Esophagus squamous epithelium (tissue), 5 donors: ENCODE data around the gene PHC2. TPM values are rescaled to one million over a fixed set of nuclear protein-coding genes. Genes with fewer than 3 reads are reported as not detected.

Experiments
- DNase-seq: peaks from one replicate; lab custom pipeline; 2025; lab: John Stamatoyannopoulos, UW
- H3K27ac ChIP-seq, 4 donors: fragments of 200-600 bp; sonication (generic); one replicate each; pipeline ENCODE4 v1.5.1; 2016 to 2019; ENCODE audit warnings: mild to moderate bottlenecking in 1 of 4
- H3K27me3 ChIP-seq, 4 donors: fragments of 200-600 bp; sonication (generic); 1 replicate in 3 of 4; 2 replicates in 1 of 4; pipeline versions ENCODE4 v1.5.1 to v1.6.0; 2017 to 2021; ENCODE audit warnings: antibody characterized with exemption in 1 of 4
- H3K36me3 ChIP-seq, 3 donors: fragments of 200-600 bp; sonication (generic); one replicate each; pipeline ENCODE4 v1.5.1; 2016 to 2019
- H3K4me1 ChIP-seq, 3 donors: fragments of 200-600 bp; sonication (generic); one replicate each; pipeline ENCODE4 v1.5.1; 2017 to 2019
- H3K4me3 ChIP-seq, 4 donors: fragments of 200-600 bp; sonication (generic); 1 replicate in 3 of 4; 2 replicates in 1 of 4; pipeline ENCODE4 v1.5.1; 2016 to 2019; ENCODE audit warnings: mild to moderate bottlenecking in 2 of 4, moderate library complexity in 1 of 4
- H3K9me3 ChIP-seq, 3 donors: fragments of 200-600 bp; sonication (generic); one replicate each; pipeline ENCODE4 v1.5.1; 2016 to 2019
- POLR2A ChIP-seq, 4 donors: fragments of 450-650 bp; IDR thresholded peaks; one replicate each; pipeline ENCODE4 v1.6.1; 2017; ENCODE audit warnings: antibody characterized with exemption in 4 of 4, mild to moderate bottlenecking in 4 of 4, moderate library complexity in 3 of 4
- WGBS, 2 donors: methylation state at CpG; one replicate each; pipeline ENCODE4 v1.1.5; 2018; 5-methylcytosine and 5-hydroxymethylcytosine counted together
- intact Hi-C: fragments of 100-400 bp; cut with DNase I; formaldehyde crosslinking; loops from one replicate; pipeline ENCODE4 v1.15.0; 2022
- total RNA-seq, 4 donors: library from RNA; depleted of rRNA; stranded (reverse); fragments of >200 nt; gene quantifications; one replicate each; pipeline ENCODE4 v1.1.0, GENCODE V29; 2016
- TF ChIP-seq, protein P1 (sequence below), 6 experiments: fragments of 450-650 bp in 4 of 6; fragments of 200-600 bp in 2 of 6; sonication (generic) in 2 of 6; IDR thresholded peaks; one replicate each; pipeline ENCODE4 v1.5.1; 2016 to 2019; ENCODE audit warnings: antibody characterized with exemption in 6 of 6, mild to moderate bottlenecking in 4 of 6, moderate library complexity in 4 of 6
- donor health status: DM: yes; HTN: yes; CAD: no.

Gene PHC2
- total RNA-seq, 4 donors from 2014 or later, result 27.4 to 92.1 (median 50.6) TPM

DNA sequence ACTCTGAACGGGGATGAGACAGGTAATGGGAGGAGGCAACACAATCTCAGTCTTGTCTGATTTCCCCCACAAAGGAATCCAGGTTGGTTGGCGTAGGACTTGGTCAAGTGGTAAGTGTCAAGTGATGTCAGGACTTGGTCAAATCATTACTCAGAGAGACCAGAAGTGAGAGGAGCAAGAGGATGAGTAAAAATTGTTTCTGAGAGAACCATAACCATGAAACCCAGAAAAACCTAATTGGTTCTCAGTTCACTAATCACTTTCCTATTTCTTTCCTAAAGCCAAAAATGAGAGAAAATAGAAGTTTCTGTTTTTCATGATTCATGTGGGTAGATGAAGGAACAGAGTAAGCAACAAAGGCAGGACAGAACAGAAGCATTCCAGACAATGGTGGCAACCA, 5.0 kb downstream of the PHC2 start:
- no peak for DNase-seq
- Histone ChIP-seq H3K4me3 (no peak overlapping the region), H3K36me3 (no peaks in the 10 kb centered on the region)

DNA sequence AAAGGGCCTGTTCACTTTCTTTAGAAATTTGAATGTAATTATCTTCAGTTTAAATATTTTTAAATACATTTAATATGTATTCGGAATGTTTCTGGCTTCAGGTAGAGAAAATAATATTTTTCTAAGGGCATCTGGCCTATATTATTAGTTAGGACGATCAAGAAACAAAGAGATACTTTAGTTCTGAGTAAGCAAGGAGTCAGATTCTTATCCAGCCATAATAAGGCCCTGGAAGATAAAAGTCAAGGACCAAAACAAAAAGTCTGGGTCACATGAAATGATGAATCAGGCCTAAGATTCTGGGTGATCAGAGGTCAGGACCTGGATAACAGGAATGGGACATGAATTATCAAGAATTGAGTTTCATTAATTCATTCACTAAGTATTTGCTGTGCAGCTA, 6.3 kb downstream of the PHC2 start:
- intact Hi-C loops, result no loop called here
- no peaks in the 10 kb centered on the region for H3K36me3 ChIP-seq
- no peaks in the 10 kb centered on the region for H3K27me3 ChIP-seq
- TF ChIP-seq POLR2A (IDR thresholded peaks at IDR 0.05), result no peak
- TF ChIP-seq, protein P1, sequence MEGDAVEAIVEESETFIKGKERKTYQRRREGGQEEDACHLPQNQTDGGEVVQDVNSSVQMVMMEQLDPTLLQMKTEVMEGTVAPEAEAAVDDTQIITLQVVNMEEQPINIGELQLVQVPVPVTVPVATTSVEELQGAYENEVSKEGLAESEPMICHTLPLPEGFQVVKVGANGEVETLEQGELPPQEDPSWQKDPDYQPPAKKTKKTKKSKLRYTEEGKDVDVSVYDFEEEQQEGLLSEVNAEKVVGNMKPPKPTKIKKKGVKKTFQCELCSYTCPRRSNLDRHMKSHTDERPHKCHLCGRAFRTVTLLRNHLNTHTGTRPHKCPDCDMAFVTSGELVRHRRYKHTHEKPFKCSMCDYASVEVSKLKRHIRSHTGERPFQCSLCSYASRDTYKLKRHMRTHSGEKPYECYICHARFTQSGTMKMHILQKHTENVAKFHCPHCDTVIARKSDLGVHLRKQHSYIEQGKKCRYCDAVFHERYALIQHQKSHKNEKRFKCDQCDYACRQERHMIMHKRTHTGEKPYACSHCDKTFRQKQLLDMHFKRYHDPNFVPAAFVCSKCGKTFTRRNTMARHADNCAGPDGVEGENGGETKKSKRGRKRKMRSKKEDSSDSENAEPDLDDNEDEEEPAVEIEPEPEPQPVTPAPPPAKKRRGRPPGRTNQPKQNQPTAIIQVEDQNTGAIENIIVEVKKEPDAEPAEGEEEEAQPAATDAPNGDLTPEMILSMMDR (IDR thresholded peaks at IDR 0.05), result no peak
- H3K4me1 ChIP-seq, result peaks cover 0 to 32% (median 17%) of the 10 kb centered on the region in 3 donors
- no peak for DNase-seq
- 58 to 71% methylated on average over 2 of the region's 2 CpGs for WGBS, 2 donors
- H3K9me3 ChIP-seq, result no peaks in the 10 kb centered on the region
- H3K27ac ChIP-seq, result no peak overlapping the region
- no peak overlapping the region for H3K4me3 ChIP-seq

More for the DNA sequence above, 5.0 kb downstream of the PHC2 start:
- Histone ChIP-seq H3K27ac (no peak overlapping the region), H3K9me3 (no peaks in the 10 kb centered on the region), H3K27me3 (no peaks in the 10 kb centered on the region), H3K4me1 (peaks cover 0 to 39% (median 21%) of the 10 kb centered on the region in 3 donors)
- 81 to 85% methylated on average over 2 of the region's 2 CpGs for WGBS, 2 donors
- intact Hi-C loops, result no loop called here
- TF ChIP-seq POLR2A (IDR thresholded peaks at IDR 0.05), result no peak
- TF ChIP-seq, protein P1 (IDR thresholded peaks at IDR 0.05), result no peak

DNA sequence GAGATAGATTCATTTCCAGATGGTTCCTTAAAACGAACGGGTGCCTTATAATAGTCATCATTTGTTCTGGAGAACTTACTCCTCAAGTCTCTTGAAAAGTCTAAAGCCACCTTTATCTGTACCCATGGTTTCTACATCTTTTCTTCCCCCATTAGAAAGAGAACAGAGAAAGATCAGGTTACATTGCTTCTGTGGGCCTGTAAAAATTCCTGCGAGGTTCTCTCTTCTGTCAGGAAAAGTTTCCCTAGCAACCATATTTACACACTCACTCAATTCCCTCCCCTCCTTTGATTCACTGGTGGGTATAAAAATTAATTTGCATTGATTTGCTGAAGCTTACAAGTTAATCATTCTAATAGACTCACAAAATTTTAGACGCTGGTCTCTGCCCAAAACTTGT, 6.7 kb downstream of the PHC2 start:
- Histone ChIP-seq H3K27ac (no peak overlapping the region), H3K4me1 (peaks cover 0 to 28% (median 13%) of the 10 kb centered on the region in 3 donors), H3K27me3 (no peaks in the 10 kb centered on the region), H3K9me3 (no peaks in the 10 kb centered on the region), H3K36me3 (no peaks in the 10 kb centered on the region), H3K4me3 (no peak overlapping the region)
- intact Hi-C loops, result no loop called here
- 89% methylated on average over 4 of the region's 4 CpGs for WGBS, 2 donors
- TF ChIP-seq POLR2A (IDR thresholded peaks at IDR 0.05), result no peak
- TF ChIP-seq, protein P1 (IDR thresholded peaks at IDR 0.05), result no peak
- no peak for DNase-seq

DNA sequence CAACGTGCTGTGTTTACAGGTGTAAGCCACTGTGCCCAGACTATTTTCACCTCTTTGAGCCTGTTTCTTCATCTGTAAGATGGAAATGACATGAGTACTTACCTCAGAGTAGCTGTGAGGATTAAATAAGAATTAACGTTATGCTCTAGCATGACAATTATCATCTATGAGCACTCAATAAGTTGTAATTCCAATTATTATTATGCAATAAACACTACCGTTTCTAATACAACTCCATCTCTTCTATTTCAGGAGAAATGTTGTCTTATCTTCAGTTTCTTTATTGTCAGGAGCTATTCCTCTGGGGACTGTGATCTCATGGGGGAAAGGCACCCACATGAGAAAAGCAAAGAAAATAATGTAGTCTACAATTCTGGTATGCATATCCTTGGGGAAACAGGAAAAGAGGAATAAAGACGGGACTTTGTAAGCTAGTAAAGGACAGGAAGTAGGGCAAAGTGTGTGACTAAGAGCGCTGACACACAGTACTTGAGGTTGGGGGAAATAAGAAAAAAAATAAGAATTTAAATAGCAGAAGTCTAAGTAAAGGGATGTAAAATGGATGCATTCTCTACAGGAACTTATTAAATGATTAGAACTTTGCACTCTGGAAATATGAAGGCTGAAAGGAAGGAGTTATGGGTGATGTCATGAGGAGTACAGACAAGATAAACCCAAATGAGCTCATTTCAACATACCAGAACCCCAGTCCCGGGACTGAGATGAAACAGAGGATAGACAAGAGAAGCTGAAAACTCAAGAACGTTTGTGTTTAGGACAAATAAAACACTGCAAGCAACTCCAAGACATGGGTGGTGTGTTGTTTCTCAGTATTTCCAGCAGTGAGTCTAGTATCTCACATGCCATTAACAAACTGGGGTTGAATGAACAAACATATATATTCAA, 9.8 kb downstream of the PHC2 start:
- no peak for TF ChIP-seq POLR2A (IDR thresholded peaks at IDR 0.05)
- TF ChIP-seq, protein P1 (IDR thresholded peaks at IDR 0.05), result no peak
- Histone ChIP-seq H3K9me3 (peaks cover 0 to 21% (median 0%) of the 10 kb centered on the region in 3 donors), H3K27me3 (no peaks in the 10 kb centered on the region), H3K4me3 (no peak overlapping the region), H3K27ac (no peak overlapping the region), H3K36me3 (no peaks in the 10 kb centered on the region), H3K4me1 (no peaks in the 10 kb centered on the region)
- WGBS, 2 donors, result 62 to 64% methylated on average over 7 of the region's 7 CpGs
- no peak for DNase-seq
- intact Hi-C loops, result no loop called here

DNA sequence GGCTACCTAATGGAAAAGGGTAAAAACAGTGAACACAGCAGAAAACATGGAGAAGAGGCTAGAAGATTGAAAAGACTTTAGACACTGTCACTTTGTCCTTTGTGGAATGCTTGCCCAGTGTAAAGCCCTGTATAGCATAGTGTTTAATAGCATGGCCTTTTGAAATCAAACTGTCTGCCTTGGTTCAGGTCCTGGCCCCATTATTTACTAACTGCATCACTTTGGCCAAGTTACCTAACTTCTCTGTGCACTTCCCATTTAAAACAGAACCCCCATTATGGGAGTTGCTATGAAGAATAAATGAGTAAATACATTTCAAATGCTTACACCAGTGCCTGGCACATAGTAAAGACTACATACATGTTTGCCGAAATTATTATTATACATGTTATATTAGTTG, 12.1 kb downstream of the PHC2 start:
- WGBS, 2 donors, result 89 to 95% methylated on average over 1 of the region's 1 CpG
- DNase-seq, result no peak
- intact Hi-C loops, result no loop called here

More for the DNA sequence above, 12.1 kb downstream of the PHC2 start:
- Histone ChIP-seq H3K4me3 (no peak overlapping the region), H3K27ac (no peak overlapping the region), H3K9me3 (peaks cover 0 to 34% (median 4%) of the 10 kb centered on the region in 3 donors), H3K36me3 (no peaks in the 10 kb centered on the region), H3K4me1 (no peaks in the 10 kb centered on the region), H3K27me3 (no peaks in the 10 kb centered on the region)
- TF ChIP-seq, protein P1 (IDR thresholded peaks at IDR 0.05), result no peak
- no peak for TF ChIP-seq POLR2A (IDR thresholded peaks at IDR 0.05)
